Activated T-cell treated with anti-CD3 and anti-CD28 coated beads, Interleukin-2, amount 50 U/mL, for 4 hours (primary cell): Measurements from ENCODE around the gene LZTS3. TPM values are rescaled to one million over a fixed set of nuclear protein-coding genes. Genes with fewer than 3 reads are reported as not detected.
"Not testable (repeated sequence)": the region's sequence is repeated elsewhere in the genome, so short reads cannot be mapped to it uniquely, and the experiment has no call there.

Experiments used
- ATAC-seq, 2 donors: fragments of 200-7000 bp; cut with Tn5 transposase; one replicate each; pipeline ENCODE4 v1.10.0; 2021
- DNase-seq: peaks from one replicate; pipeline ENCODE4 v3.0.0-alpha.2; 2020
- H3K27me3 Mint-ChIP-seq: one replicate; pipeline ENCODE4 v1.8.0; 2021; ENCODE audit warnings: low read depth, mixed read lengths
- H3K36me3 Mint-ChIP-seq: one replicate; pipeline ENCODE4 v1.8.0; 2022; ENCODE audit warnings: mixed read lengths; ENCODE audit not compliant: insufficient read depth
- H3K4me1 Mint-ChIP-seq: one replicate; pipeline ENCODE4 v1.8.0; 2021; ENCODE audit warnings: low read depth, mixed read lengths
- H3K4me3 Mint-ChIP-seq: one replicate; pipeline ENCODE4 v1.8.0; 2021; ENCODE audit warnings: mild to moderate bottlenecking, moderate library complexity, mixed read lengths
- H3K9me3 Mint-ChIP-seq: one replicate; pipeline ENCODE4 v1.8.0; 2021; ENCODE audit warnings: mixed read lengths
- total RNA-seq, 3 donors: library from RNA; stranded (reverse); gene quantifications; one replicate each; pipeline ENCODE4 v1.2.1, GENCODE V29; 2021

The LZTS3 gene
- total RNA-seq, 3 donors from 2014 or later: 0.46 to 1.1 (median 0.61) TPM

DNA sequence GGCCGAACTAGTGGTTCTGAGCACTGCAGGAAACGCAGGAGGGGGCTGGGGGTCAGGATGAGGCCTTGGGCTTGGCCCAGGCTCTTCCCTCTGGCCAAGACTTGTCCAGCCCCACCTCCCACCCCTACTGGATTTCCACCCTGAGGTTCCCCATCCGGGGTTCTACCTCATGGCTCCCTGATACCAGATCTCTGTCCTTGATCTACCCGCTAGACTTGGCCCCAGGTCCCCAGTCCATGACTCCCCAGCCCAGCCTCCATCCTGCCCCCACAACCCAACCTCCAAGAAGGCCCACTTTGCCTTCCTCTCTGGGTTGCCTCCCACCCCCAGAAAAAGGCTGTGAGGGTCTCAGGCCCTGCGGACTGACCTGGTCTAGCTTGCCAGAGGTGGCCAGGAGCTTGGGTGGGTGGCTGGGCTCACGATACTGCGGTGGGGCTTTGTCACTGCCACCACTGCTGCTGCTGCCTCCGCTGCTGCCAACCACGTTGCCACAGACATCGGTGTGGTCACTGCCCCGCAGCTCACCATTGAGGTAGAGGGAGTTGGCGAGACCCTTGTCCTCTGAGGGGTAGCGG lies 6.9 kb downstream of the LZTS3 start:
- Mint-ChIP-seq H3K9me3 (no peaks in the 10 kb centered on the region), H3K4me3 (no peak overlapping the region), H3K4me1 (peaks cover 4% of the 10 kb centered on the region), H3K36me3 (peaks cover 1% of the 10 kb centered on the region), H3K27me3 (peaks cover 20% of the 10 kb centered on the region)
- ATAC-seq: no peak
- DNase-seq: no peak

DNA sequence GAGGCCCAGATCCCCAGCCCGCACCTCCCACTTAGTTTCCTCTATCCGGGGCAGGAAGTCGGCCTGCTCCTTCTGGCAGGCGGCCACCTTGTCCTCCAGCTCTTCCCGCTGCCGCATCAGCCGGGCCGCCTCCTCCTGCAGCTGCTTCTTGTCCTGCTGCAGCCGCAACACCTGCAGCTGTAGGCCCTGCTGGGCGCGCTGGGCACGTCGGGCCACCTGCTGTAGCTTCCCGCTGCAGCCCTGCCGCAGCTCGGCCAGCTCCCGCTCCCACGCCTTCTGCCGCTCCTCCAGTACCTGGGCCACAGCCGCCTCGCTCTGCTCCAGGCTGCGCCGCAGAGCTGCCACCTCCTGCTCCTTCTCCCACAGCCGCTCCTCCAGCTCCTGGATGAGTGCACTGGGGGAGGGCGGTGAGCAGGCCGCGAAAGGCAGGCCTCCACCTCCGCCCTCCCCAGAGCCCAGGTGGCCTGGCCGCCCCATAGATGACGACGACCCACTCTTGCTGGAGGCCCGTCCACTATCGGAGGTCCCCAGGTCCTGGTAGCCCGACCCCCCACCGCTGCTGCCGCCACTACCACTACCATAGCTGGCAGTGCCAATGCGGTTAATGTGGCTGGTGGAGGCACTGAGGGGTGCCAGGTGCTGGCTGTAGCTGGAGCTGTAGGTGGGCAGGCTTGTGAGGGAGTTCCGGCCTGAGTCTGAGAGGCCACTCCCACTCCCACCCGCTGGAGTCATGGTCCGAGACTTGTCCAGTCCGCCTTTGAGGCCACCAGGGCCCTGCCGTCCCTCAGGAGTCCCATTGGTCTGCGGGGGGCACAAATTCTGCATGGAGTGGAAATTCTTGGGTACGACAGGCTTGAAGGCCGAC lies 7.6 kb downstream of the LZTS3 start:
- no peak for DNase-seq
- H3K36me3 Mint-ChIP-seq: peaks cover 1% of the 10 kb centered on the region

DNA sequence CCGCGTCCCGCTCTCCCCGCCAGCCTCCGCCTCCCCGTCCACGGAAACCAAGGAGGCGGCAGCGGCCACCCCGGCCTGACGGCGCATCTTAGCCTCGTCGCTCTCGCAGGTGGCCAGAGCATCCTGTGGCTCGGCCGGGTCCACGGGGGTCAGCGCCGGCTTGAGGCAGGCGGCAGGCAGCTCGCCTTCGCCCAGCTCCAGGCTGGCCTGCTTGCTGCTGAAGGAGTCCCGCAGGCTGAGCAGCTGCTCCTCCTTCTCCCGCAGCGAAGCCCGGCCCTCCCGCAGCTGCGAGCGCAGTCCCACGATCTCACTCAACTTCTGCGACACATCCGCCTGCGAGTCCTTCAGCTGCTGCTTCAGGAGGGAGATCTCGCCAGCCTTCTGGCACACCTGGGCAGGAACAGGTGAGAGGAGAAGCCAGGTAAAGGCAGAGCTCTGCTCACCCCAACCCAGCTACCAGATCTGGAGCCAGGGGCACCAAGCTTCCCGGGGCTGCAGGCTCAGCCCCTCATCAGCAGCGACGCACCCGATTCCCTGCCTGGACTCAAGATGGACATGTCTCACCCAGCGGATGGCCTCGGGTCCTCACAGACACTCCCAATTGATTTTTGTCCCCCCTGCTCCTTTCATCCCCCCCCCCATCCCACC lies 8.5 kb downstream of the LZTS3 start:
- no peak for DNase-seq
- no peaks in the 10 kb centered on the region for H3K9me3 Mint-ChIP-seq

More for the DNA sequence above, 7.6 kb downstream of the LZTS3 start:
- Mint-ChIP-seq H3K27me3 (peaks cover 20% of the 10 kb centered on the region), H3K4me1 (peaks cover 6% of the 10 kb centered on the region), H3K4me3 (no peak overlapping the region), H3K9me3 (no peaks in the 10 kb centered on the region)
- no peak for ATAC-seq

DNA sequence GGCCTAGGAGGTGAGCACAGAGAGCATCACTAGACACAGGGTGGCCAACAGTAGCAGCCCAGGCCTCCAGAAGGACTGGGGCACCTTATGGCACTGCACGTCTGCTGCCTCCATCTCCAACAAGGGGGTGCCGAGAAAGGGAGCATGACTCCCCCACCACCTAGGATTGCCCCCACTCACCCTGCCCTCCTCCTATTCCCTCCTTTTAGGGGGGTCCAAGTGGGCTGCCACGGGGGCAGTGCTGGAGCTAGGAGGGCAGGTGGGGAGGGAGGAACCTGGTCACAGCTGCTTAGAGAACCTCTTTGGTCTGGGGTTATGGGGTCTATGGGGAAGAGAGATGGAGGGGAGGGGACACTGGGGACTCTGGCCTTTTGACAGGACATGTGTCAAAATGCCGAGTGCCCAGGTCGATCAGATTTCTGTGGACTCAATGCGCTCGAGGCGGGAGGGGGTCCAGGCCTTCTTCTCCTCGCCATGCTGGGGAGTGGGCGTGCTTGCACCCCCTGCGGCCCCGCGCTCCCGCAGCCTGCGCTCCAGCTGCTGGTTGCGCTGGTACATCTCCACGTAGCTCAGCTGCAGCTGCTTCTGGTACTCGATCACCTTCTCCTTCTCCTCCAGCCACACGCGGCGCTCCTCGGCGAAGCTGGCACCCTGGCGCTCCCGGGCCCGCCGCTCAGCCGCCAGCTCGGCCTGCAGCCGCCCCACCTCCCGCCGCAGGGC lies 9.1 kb downstream of the LZTS3 start:
- no peaks in the 10 kb centered on the region for H3K36me3 Mint-ChIP-seq
- no peak for ATAC-seq
- peaks cover 10% of the 10 kb centered on the region for H3K4me1 Mint-ChIP-seq
- H3K9me3 Mint-ChIP-seq: no peaks in the 10 kb centered on the region
- DNase-seq: no peak
- H3K27me3 Mint-ChIP-seq: peaks cover 15% of the 10 kb centered on the region
- no peak overlapping the region for H3K4me3 Mint-ChIP-seq

More for the DNA sequence above, 8.5 kb downstream of the LZTS3 start:
- H3K4me3 Mint-ChIP-seq: no peak overlapping the region
- peaks cover 7% of the 10 kb centered on the region for H3K4me1 Mint-ChIP-seq
- H3K27me3 Mint-ChIP-seq: peaks cover 19% of the 10 kb centered on the region
- H3K36me3 Mint-ChIP-seq: peaks cover 1% of the 10 kb centered on the region
- no peak for ATAC-seq

DNA sequence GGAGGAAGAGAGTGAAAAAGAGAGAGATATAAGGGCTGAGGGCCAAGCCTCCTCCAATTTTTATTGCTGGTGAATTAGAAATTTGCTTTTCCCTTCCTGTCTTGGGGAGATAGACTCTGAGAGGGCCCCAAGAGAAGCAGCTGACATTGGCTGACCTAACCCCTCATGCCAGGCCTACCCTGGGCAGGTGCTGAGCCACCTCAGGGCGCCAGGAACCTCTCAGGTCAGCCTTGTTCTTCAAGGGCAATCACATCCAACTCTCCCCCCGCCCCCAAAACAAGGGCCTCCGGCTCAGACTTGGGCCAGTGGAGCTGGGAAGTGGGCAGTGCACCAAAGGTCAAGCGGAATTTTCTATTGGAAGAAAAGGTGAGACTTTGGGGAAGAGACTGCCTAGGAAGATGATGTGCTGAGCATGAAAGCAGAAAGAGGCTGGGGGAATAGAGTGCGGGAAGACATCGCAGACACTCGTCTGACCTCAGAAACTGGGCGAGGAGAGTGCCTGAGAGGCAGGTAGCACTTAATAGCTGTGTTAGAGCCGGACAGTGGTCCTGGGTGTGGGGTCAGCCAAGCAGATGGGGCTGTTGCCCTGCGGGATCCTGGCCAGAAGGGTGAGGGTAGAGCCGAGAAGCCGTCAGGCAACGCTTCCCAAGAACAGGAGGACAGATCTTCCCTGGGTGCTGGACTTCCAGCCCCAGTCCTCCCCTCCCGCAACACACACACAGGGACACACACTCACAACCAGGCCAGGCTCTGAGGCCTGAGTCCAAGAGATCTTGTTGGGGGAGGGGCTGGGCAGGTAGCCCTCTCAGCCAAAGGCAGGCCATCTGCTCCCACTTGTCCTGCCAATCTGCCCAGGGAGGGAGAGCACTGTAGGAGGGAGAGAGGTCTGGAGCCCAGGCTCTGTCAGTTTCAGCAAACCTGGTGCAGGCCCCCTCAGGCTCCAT lies 10.0 kb downstream of the LZTS3 start:
- H3K4me1 Mint-ChIP-seq: peaks cover 13% of the 10 kb centered on the region
- no peaks in the 10 kb centered on the region for H3K9me3 Mint-ChIP-seq
- H3K27me3 Mint-ChIP-seq: peaks cover 7% of the 10 kb centered on the region
- DNase-seq: no peak
- H3K36me3 Mint-ChIP-seq: peaks cover 2% of the 10 kb centered on the region
- no peak for ATAC-seq
- no peak overlapping the region for H3K4me3 Mint-ChIP-seq

DNA sequence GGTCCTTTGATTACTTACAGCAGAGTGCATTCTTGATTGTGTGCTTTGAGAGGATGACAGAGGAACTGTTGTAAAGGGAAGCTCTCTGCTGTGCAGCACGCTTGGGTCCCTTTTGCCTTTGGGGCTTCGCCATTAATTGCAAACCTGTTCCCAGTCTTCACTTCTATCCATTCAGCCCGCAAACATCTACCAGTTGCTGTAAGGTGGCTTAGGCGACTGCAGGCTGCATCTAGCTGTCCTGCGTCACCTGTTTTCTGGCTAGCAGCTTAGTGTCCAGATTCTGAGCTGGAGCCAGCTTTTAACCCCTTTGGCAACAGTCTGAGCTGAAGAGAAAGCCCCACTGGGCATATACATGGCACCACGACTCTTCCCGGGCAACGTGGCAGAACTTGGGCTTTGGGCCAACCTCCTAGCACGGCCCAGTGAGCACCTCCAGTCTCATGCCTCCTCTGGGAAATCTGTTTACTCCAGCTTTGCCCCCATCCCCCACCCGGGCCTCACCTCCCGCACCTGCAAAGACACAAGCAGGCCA lies 11.2 kb downstream of the LZTS3 start:
- Mint-ChIP-seq H3K36me3 (peaks cover 4% of the 10 kb centered on the region), H3K4me1 (peaks cover 23% of the 10 kb centered on the region), H3K27me3 (no peaks in the 10 kb centered on the region), H3K4me3 (no peak overlapping the region), H3K9me3 (no peaks in the 10 kb centered on the region)
- ATAC-seq (no peak), DNase-seq (no peak)

DNA sequence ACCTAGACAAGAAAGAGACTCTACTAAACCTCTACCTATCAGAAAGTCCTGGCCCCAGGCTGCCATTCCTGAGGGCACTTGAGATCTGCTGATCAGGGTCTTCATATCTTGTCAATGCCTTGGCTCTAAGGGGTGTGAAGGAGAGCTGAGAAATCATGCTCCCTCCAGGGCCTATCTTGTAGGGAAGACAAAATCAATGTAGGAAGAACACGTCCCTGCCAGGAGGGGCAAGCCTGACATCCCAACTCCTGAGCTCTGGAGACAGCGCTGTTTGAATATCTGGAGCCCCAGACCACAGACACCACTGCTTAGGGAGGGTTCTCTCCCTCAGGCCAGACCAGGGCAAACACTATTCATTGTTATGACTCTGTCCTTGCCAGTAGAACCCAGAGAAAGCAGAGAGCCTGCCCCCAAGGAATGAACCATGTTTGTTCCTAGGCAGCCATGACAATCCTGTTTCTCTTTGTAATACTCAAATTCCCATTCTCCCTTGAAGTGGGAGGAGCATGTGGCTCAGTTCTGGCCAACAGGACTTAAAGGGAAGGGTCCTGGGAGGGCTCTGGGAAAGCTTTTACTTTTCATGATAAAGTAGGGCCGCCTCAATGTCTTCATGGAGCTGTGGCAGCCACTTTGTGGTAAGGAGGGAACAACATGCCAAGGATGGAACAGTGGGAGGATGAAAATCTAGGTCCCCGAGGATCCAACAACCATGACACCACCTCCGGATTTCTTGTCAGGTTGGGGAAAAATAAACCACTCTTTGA lies 11.9 kb downstream of the LZTS3 start:
- ATAC-seq (no peak), DNase-seq (no peak)
- Mint-ChIP-seq H3K36me3 (peaks cover 6% of the 10 kb centered on the region), H3K9me3 (no peaks in the 10 kb centered on the region), H3K27me3 (no peaks in the 10 kb centered on the region), H3K4me1 (peaks cover 30% of the 10 kb centered on the region), H3K4me3 (peak overlapping the region; percentile 58)

DNA sequence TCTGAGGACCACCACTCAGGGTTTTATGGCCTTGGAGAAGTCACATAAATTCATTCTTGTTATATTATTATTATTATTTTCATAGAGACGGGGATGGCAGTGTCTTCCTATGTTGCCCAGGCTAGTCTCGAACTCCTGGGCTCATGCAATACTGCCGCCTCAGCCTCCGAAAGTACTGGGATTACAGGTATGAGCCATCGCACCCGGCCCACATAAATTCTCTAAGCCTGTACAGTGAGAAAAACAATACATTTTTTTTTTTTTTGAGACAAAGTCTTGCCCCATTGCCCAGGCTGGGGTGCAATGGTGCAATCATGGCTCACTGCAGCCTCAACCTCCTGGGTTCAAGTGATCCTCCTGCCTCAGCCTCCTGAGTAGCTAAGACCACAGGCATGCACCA lies 12.9 kb downstream of the LZTS3 start:
- no peaks in the 10 kb centered on the region for H3K9me3 Mint-ChIP-seq
- no peaks in the 10 kb centered on the region for H3K27me3 Mint-ChIP-seq
- no peak for ATAC-seq
- peaks cover 10% of the 10 kb centered on the region for H3K36me3 Mint-ChIP-seq
- H3K4me3 Mint-ChIP-seq: peak overlapping the region; percentile 21
- DNase-seq: no peak
- H3K4me1 Mint-ChIP-seq: peaks cover 41% of the 10 kb centered on the region

DNA sequence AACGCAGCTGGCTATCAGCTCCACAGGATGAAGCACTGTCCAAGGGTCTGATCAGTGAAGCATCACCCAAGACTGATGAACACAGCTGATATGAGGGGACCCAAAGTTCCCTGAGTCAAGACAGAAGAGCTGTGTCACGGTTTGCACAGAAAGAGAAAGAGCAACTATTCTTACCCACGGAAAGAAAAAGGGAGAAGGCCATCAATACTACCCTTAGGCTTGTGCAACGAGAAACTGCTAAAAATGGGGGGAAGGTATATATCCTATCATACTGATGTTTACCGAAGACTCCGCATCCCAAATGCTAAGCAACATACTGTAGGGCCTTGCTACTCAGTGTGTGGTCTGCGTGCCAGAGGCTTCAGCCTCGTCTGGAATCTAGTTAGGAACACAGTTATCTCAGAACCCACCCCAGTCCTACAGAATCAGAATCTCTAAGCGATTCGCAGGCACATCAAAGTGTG lies 14.3 kb downstream of the LZTS3 start:
- Mint-ChIP-seq H3K9me3 (no peaks in the 10 kb centered on the region), H3K36me3 (peaks cover 11% of the 10 kb centered on the region), H3K4me1 (peaks cover 49% of the 10 kb centered on the region), H3K4me3 (peak overlapping the region; percentile 94), H3K27me3 (no peaks in the 10 kb centered on the region)
- ATAC-seq (peak; percentile 32 to 46), DNase-seq (no peak)

DNA sequence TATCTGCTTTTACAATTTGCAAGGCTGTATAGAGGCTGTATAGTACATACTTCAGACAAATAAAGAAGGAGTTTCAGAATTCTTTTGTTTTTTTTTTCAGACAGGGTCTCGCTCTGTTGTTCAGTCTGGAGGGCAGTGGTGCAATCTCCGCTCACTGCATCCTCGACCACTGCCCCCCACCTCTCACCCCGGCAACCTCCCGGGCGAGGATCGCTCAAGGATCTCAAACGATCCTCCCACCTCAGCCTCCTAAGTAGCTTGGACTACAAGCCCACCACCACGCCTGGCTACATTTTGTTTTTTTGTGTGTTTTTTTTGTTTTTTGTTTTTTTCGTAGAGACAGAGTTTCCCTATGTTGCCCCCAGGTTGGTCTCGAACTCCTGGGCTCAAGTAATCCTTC lies 15.5 kb downstream of the LZTS3 start:
- H3K4me1 Mint-ChIP-seq: peaks cover 58% of the 10 kb centered on the region
- H3K4me3 Mint-ChIP-seq: peak overlapping the region; percentile 80
- H3K9me3 Mint-ChIP-seq: no peaks in the 10 kb centered on the region
- peak in 1 of 2 donors; percentile 3 for ATAC-seq
- no peaks in the 10 kb centered on the region for H3K27me3 Mint-ChIP-seq
- peaks cover 16% of the 10 kb centered on the region for H3K36me3 Mint-ChIP-seq
- DNase-seq: no peak

DNA sequence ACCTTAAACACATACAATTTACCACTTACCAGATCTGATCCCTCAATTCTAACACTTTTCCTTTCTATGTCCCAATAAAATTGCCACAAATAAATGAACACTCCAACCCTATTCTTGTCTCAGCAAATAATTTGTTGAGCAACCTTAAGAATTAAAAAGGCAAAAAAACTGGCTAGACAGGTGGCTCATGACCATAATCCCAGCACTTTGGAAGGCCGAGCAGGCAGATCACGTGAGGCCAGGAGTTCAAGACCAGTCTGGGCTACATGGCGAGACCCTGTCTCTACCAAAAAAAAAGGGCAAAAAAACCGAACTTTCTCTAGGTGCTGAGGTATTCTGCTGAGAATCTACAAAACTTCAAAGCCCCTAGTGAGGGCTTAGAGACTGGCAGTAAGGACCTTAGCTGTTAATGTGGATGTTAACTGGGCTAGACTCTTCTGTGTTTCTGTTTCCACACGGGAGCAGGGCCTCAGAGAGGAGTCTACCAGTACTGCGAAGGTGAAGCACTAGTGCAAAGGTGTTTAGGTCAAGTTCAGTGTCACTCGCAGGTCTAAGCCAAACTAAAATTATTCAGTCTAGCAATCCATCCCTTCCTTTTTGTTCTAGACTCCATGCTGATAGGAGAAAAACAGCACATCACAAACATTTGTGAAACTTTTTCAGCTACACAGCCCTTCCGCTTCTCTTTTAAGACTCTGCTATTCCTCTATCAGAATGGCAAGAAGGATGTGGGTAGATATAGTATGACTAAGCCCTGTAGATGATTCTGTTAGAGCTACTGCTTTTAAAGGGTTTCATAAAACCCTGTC lies 16.3 kb downstream of the LZTS3 start:
- DNase-seq (no peak), ATAC-seq (peak; percentile 80 to 86)
- peaks cover 16% of the 10 kb centered on the region for H3K36me3 Mint-ChIP-seq
- H3K4me3 Mint-ChIP-seq: peak overlapping the region; percentile 80
- H3K9me3 Mint-ChIP-seq: no peaks in the 10 kb centered on the region
- peaks cover 63% of the 10 kb centered on the region for H3K4me1 Mint-ChIP-seq
- no peaks in the 10 kb centered on the region for H3K27me3 Mint-ChIP-seq

DNA sequence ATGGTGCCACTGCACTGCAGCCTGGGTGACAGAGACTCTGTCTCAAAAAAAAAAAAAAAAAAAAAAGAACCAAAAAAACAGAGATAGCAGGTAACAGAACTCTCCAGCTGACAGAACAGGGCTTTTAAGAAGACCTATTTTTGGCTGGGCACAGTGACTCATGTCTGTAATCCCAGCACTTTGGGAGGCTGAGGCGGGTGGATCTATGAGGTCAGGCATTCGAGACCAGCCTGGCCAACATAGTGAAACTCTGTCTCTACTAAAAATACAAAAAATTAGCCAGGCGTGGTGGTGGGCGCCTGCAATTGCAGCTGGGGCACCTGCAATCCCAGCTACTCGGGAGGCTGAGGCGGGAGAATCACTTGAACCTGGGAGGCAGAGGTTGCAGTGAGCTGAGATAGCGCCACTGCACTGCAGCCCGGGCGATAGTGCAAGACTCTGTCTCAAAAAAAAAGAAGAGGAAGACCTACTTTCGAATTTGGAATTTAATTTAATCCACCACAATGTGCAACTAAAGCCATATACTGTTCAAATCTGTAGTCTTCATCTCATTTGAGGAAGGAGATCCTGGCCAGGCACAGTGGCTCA lies 21.2 kb downstream of the LZTS3 start:
- peaks cover 34% of the 10 kb centered on the region for H3K36me3 Mint-ChIP-seq
- peaks cover 65% of the 10 kb centered on the region for H3K4me1 Mint-ChIP-seq
- ATAC-seq, H3K4me3 Mint-ChIP-seq, H3K9me3 Mint-ChIP-seq, H3K27me3 Mint-ChIP-seq, DNase-seq: not testable (repeated sequence)
